CD4-positive, alpha-beta memory T cell (primary cell): Measurements from ENCODE around the gene PLA2G5. TPM values are rescaled to one million over a fixed set of nuclear protein-coding genes. Genes with fewer than 3 reads are reported as not detected.
A peak's percentile ranks its signal among the peaks of the same experiment; 100 is the strongest.

Experiments used
- CTCF ChIA-PET: fragments of 350-600 bp; sonication (Branson Sonifier 250); formaldehyde crosslinking; loops from one replicate; lab custom pipeline; 2021; ENCODE audit warnings: inconsistent platforms; ENCODE audit not compliant: partially characterized antibody; lab: Charles Lee
- POLR2A ChIA-PET: fragments of 350-600 bp; sonication (Branson Sonifier 250); formaldehyde crosslinking; loops from one replicate; lab custom pipeline; 2021; ENCODE audit not compliant: partially characterized antibody; lab: Charles Lee
- DNase-seq, 5 donors: peaks; one replicate each; pipeline versions ENCODE4 v3.0.0 to v3.0.0-alpha.2; 2020 to 2022; ENCODE audit warnings: mixed read lengths in 1 of 5
- H3K27ac ChIP-seq: one replicate; pipeline ENCODE4 v1.7.0; 2013; ENCODE audit warnings: low read depth, low read length
- H3K27me3 ChIP-seq: 2 replicates; pipeline ENCODE4 v1.7.0; 2013; ENCODE audit warnings: mild to moderate bottlenecking, low read length, moderate library complexity; ENCODE audit not compliant: insufficient read depth
- H3K36me3 ChIP-seq: 2 replicates; pipeline ENCODE4 v1.7.0; 2013; ENCODE audit warnings: mild to moderate bottlenecking, low read length, moderate library complexity; ENCODE audit not compliant: insufficient read depth
- H3K4me1 ChIP-seq: 2 replicates; pipeline ENCODE4 v1.7.0; 2013; ENCODE audit warnings: mild to moderate bottlenecking, low read length, moderate library complexity; ENCODE audit not compliant: insufficient read depth
- H3K4me3 ChIP-seq, 2 donors: one replicate each; pipeline ENCODE4 v1.7.0; 2013; ENCODE audit warnings: low read length in 2 of 2, mild to moderate bottlenecking in 1 of 2
- H3K9me3 ChIP-seq, 2 donors: one replicate each; pipeline ENCODE4 v1.7.0; 2013; ENCODE audit warnings: low read length in 2 of 2, control low read depth in 1 of 2; ENCODE audit not compliant: control insufficient read depth in 1 of 2
- H3K27ac Mint-ChIP-seq, 7 donors: one replicate each; pipeline ENCODE4 v1.8.0; 2020 to 2021; ENCODE audit warnings: mixed read lengths in 7 of 7, mild to moderate bottlenecking in 6 of 7, inconsistent platforms in 3 of 7, moderate library complexity in 3 of 7
- H3K27me3 Mint-ChIP-seq, 2 donors: one replicate each; pipeline ENCODE4 v1.8.0; 2020 to 2021; ENCODE audit warnings: mixed read lengths in 2 of 2
- H3K36me3 Mint-ChIP-seq, 2 donors: one replicate each; pipeline ENCODE4 v1.8.0; 2020 to 2021; ENCODE audit warnings: mixed read lengths in 2 of 2, inconsistent platforms in 1 of 2, mild to moderate bottlenecking in 1 of 2
- H3K4me1 Mint-ChIP-seq, 4 donors: one replicate each; pipeline ENCODE4 v1.8.0; 2020 to 2021; ENCODE audit warnings: mixed read lengths in 4 of 4, mild to moderate bottlenecking in 1 of 4
- H3K4me3 Mint-ChIP-seq, 8 donors: one replicate each; pipeline ENCODE4 v1.8.0; 2020 to 2021; ENCODE audit warnings: mixed read lengths in 8 of 8, mild to moderate bottlenecking in 7 of 8, moderate library complexity in 6 of 8, inconsistent platforms in 3 of 8
- H3K9me3 Mint-ChIP-seq, 8 donors: one replicate each; pipeline ENCODE4 v1.8.0; 2020 to 2021; ENCODE audit warnings: mixed read lengths in 8 of 8, mild to moderate bottlenecking in 5 of 8, inconsistent platforms in 3 of 8, moderate library complexity in 1 of 8
- intact Hi-C: fragments of 100-400 bp; cut with micrococcal nuclease; formaldehyde crosslinking; loops from one replicate; pipeline ENCODE4 v1.15.1; 2023
- polyA plus RNA-seq, 2 donors: library from polyadenylated mRNA; unstranded; fragments of 300-500 nt; fragmentation: Illumina TruSeq; gene quantifications; one replicate each; pipeline ENCODE4 v1.2.3, GENCODE V29; 2021
- total RNA-seq, 2 experiments: library from RNA; stranded (reverse); gene quantifications; one replicate each; pipeline ENCODE4 v1.2.3, GENCODE V29; 2021

Gene PLA2G5
- total and polyA plus RNA-seq, 4 experiments from 2014 or later: not detected

DNA sequence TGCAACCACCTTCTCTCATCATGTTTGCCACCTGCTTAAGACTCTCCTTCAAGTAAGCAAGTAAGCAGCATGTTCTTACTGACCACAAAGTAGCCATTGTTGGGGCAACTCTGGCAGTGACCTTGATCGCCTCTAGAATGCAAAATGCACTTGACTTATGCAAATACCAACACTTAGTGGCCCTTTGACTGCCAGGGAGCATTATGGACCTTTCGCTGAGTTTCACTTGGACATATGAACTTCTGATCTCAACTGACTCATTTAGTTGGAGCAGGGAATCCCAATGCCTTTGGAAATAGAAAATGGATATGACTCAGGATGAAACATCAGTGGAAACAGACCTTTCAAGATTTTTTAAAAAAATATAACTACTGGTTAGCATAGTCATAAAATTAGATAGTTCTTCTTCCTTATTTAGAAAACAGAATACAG, 6.1 kb upstream of the PLA2G5 start:
- no peak overlapping the region for H3K4me3 ChIP-seq
- H3K27me3 ChIP-seq: no peaks in the 10 kb centered on the region
- ChIA-PET POLR2A (no interaction called here), CTCF (no interaction called here)
- Mint-ChIP-seq H3K4me1 (peaks cover 14 to 30% (median 21%) of the 10 kb centered on the region in 4 donors), H3K27me3 (peaks cover 2 to 5% of the 10 kb centered on the region in 2 donors), H3K27ac (no peak overlapping the region), H3K9me3 (no peaks in the 10 kb centered on the region), H3K36me3 (no peaks in the 10 kb centered on the region), H3K4me3 (no peak overlapping the region)
- no peaks in the 10 kb centered on the region for H3K9me3 ChIP-seq
- H3K27ac ChIP-seq: no peak overlapping the region
- DNase-seq: no peak
- H3K4me1 ChIP-seq: peaks cover 18% of the 10 kb centered on the region
- intact Hi-C loops: no loop called here
- H3K36me3 ChIP-seq: no peaks in the 10 kb centered on the region

DNA sequence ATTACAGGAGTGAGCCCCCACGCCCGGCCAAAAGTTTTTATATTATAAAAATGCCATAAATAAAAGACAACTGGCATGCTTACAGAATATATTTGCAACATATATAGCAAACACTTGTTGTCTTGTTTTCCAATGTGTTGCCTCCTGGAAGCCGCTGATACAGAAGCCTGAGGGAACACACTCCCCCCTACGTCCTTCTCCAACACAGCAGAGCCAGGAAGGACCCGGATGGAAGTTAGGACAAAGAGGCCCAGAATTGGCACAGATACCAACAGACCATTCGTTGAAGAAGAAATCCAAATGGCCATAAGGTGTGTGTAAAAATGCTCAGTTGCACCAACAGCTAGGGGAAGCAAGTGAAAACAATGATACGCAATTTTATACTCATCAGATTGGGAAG, 1.3 kb upstream of the PLA2G5 start:
- H3K4me1 Mint-ChIP-seq: no peaks in the 10 kb centered on the region
- Histone ChIP-seq H3K27me3 (no peaks in the 10 kb centered on the region), H3K4me1 (no peaks in the 10 kb centered on the region), H3K36me3 (no peaks in the 10 kb centered on the region), H3K27ac (no peak overlapping the region), H3K4me3 (no peak overlapping the region), H3K9me3 (no peaks in the 10 kb centered on the region)
- DNase-seq: no peak
- POLR2A ChIA-PET: no interaction called here
- CTCF ChIA-PET: no interaction called here
- H3K27ac Mint-ChIP-seq: peak overlapping the region in 1 of 7 donors; percentile 22
- intact Hi-C loops: no loop called here
- H3K27me3 Mint-ChIP-seq: peaks cover 3 to 6% of the 10 kb centered on the region in 2 donors
- no peaks in the 10 kb centered on the region for H3K36me3 Mint-ChIP-seq
- no peak overlapping the region for H3K4me3 Mint-ChIP-seq
- H3K9me3 Mint-ChIP-seq: no peaks in the 10 kb centered on the region

DNA sequence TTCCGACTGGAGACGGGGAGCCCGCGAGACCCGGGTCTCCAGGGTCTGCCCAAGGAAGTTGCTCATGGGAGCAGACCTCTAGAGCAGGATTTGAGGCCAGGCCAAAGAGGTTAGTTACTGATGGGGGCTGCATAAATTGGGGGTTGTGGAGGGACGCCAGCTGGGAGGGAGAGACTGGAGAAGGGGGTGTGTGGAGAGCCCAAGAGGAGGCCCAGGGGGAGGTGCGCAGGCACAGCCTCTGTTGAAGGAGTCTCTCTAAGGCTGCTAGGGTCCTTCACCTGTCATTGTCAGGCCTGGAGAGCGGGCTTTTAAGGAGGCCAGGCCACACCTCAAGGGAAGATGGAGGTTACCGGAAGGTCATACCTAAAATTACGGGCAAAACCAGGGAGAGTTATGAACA, 363 bp downstream of the PLA2G5 start:
- Mint-ChIP-seq H3K4me3 (no peak overlapping the region), H3K9me3 (no peaks in the 10 kb centered on the region), H3K27ac (no peak overlapping the region), H3K4me1 (no peaks in the 10 kb centered on the region), H3K36me3 (no peaks in the 10 kb centered on the region), H3K27me3 (peaks cover 3 to 6% of the 10 kb centered on the region in 2 donors)
- Histone ChIP-seq H3K27me3 (no peaks in the 10 kb centered on the region), H3K36me3 (no peaks in the 10 kb centered on the region), H3K9me3 (no peaks in the 10 kb centered on the region), H3K27ac (no peak overlapping the region), H3K4me1 (no peaks in the 10 kb centered on the region), H3K4me3 (no peak overlapping the region)
- ChIA-PET POLR2A (no interaction called here), CTCF (no interaction called here)
- intact Hi-C loops: no loop called here
- DNase-seq: no peak

DNA sequence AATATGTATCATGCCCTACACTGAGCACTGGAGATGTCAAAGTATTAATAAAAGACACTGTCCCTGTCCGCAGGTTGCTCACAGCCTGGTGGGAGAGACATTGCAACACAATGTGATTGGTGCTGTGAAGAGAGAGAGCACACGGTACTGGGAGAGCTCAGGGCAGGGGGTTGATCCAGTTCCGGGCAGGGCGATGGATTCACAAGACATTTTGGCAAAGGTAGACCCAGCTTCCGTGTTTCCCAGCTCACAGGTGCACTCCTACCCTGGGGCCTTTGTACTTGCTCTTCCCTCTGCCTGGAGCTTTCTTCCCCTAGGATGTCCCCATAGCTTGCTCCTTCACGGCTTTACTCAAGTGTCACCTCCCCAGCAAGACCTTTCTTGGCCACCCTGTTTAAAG, 1.4 kb downstream of the PLA2G5 start:
- Mint-ChIP-seq H3K9me3 (no peaks in the 10 kb centered on the region), H3K27ac (no peak overlapping the region), H3K4me3 (no peak overlapping the region), H3K27me3 (peaks cover 4 to 8% of the 10 kb centered on the region in 2 donors), H3K36me3 (no peaks in the 10 kb centered on the region), H3K4me1 (no peaks in the 10 kb centered on the region)
- Histone ChIP-seq H3K4me1 (no peaks in the 10 kb centered on the region), H3K9me3 (no peaks in the 10 kb centered on the region), H3K27me3 (no peaks in the 10 kb centered on the region), H3K4me3 (no peak overlapping the region), H3K27ac (no peak overlapping the region), H3K36me3 (no peaks in the 10 kb centered on the region)
- intact Hi-C loops: no loop called here
- no peak for DNase-seq
- POLR2A ChIA-PET: no interaction called here
- CTCF ChIA-PET: no interaction called here

DNA sequence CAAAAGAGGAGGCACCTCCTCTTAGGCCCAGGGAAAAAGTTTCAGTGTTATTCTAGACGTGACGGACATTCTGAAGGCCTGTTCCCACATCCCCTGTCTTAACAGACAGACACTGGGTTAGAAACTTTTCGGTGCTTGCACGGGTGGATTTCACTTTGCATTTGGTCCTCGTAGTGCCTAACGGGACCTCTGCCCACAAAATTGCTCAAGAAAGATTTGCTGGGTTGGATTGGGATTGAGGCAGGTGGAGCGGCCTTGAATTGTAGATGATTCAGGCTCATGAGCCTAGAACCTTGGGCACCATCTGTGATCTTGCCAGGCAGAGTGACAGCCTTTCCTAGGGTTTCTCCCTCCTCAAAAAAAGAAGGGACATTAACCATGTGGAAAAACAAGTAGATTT, 2.8 kb downstream of the PLA2G5 start:
- CTCF ChIA-PET: no interaction called here
- H3K4me3 ChIP-seq: no peak overlapping the region
- DNase-seq: no peak
- Mint-ChIP-seq H3K36me3 (no peaks in the 10 kb centered on the region), H3K9me3 (no peaks in the 10 kb centered on the region), H3K27me3 (peaks cover 15 to 17% of the 10 kb centered on the region in 2 donors), H3K4me3 (no peak overlapping the region), H3K27ac (no peak overlapping the region), H3K4me1 (peaks cover 0 to 1% (median 0%) of the 10 kb centered on the region in 4 donors)
- H3K27me3 ChIP-seq: no peaks in the 10 kb centered on the region
- H3K36me3 ChIP-seq: no peaks in the 10 kb centered on the region
- H3K27ac ChIP-seq: no peak overlapping the region
- POLR2A ChIA-PET: no interaction called here
- H3K4me1 ChIP-seq: no peaks in the 10 kb centered on the region
- intact Hi-C loops: no loop called here
- H3K9me3 ChIP-seq: no peaks in the 10 kb centered on the region

DNA sequence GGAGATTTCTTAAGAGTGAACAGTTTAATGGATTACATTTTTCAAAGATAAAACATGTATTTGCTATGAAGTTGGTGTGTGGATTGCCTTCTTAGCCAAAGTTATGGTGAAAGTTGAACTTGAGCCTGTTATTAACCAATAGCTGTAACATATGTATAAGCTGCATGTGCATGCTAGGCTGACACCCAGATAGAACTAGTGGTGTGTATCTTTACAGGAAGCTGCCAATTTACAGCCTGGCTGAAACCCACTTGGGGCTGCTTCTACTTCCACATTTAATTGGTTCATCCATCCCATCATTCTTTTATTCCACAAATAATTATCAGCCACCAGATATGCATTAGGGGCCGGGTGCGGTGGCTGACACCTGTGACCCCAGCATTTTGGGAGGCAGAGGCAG, 3.3 kb downstream of the PLA2G5 start:
- H3K27me3 ChIP-seq: no peaks in the 10 kb centered on the region
- DNase-seq: no peak
- H3K4me1 ChIP-seq: no peaks in the 10 kb centered on the region
- ChIA-PET CTCF (no interaction called here), POLR2A (no interaction called here)
- H3K27ac ChIP-seq: no peak overlapping the region
- Mint-ChIP-seq H3K4me1 (peaks cover 0 to 6% (median 0%) of the 10 kb centered on the region in 4 donors), H3K4me3 (no peak overlapping the region), H3K27ac (no peak overlapping the region), H3K36me3 (no peaks in the 10 kb centered on the region), H3K9me3 (no peaks in the 10 kb centered on the region), H3K27me3 (peaks cover 17 to 19% of the 10 kb centered on the region in 2 donors)
- intact Hi-C loops: no loop called here
- H3K9me3 ChIP-seq: no peaks in the 10 kb centered on the region
- no peaks in the 10 kb centered on the region for H3K36me3 ChIP-seq
- no peak overlapping the region for H3K4me3 ChIP-seq

DNA sequence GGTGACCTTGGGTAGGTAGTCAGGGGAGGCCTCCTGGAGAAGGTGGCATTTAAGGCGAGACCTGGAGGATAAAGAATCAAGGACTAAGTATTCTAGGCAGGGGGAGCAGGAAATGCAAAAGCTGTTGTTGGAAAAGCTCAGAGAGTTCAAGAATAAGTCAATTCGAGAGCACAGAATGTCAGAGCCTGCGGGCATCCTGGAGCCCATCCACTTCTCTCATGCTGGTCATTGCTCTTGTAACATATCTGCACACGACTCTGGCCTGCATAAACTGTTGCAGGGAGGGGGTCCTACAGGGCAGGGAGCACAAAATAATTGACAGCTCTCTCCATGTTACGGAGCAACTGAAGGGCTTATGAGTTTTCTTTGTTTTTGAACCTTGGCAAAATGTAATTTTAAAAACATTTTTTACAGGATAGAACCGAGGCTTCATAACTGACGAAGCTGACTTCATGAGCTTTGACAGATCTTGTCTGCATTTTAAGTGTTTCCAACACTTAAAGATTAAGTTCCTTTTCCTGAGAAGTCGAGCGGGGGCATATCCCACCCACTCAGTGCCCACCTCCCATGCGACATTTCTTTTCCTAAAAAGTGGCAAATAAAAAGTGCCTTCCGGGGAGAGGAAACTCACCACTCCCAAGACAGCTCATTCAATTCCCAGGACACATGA, 4.2 kb downstream of the PLA2G5 start:
- H3K9me3 Mint-ChIP-seq: no peaks in the 10 kb centered on the region
- CTCF ChIA-PET: interaction anchor here (1.0 kb wide), 1 partner anchor 25 kb away, joined by 3 read pairs; no protein-coding TSS in a partner anchor
- DNase-seq: no peak

More for the DNA sequence above, 4.2 kb downstream of the PLA2G5 start:
- H3K27ac Mint-ChIP-seq: no peak overlapping the region
- H3K27me3 Mint-ChIP-seq: peaks cover 20 to 22% of the 10 kb centered on the region in 2 donors
- POLR2A ChIA-PET: no interaction called here
- Histone ChIP-seq H3K4me1 (no peaks in the 10 kb centered on the region), H3K9me3 (no peaks in the 10 kb centered on the region), H3K4me3 (no peak overlapping the region), H3K27me3 (no peaks in the 10 kb centered on the region), H3K27ac (no peak overlapping the region), H3K36me3 (no peaks in the 10 kb centered on the region)
- no peak overlapping the region for H3K4me3 Mint-ChIP-seq
- no peaks in the 10 kb centered on the region for H3K36me3 Mint-ChIP-seq
- intact Hi-C loops: no loop called here
- H3K4me1 Mint-ChIP-seq: peaks cover 0 to 7% (median under 1%) of the 10 kb centered on the region in 4 donors
